ENCODE results near the gene RRAS2.

RRAS2 gene

DNA sequence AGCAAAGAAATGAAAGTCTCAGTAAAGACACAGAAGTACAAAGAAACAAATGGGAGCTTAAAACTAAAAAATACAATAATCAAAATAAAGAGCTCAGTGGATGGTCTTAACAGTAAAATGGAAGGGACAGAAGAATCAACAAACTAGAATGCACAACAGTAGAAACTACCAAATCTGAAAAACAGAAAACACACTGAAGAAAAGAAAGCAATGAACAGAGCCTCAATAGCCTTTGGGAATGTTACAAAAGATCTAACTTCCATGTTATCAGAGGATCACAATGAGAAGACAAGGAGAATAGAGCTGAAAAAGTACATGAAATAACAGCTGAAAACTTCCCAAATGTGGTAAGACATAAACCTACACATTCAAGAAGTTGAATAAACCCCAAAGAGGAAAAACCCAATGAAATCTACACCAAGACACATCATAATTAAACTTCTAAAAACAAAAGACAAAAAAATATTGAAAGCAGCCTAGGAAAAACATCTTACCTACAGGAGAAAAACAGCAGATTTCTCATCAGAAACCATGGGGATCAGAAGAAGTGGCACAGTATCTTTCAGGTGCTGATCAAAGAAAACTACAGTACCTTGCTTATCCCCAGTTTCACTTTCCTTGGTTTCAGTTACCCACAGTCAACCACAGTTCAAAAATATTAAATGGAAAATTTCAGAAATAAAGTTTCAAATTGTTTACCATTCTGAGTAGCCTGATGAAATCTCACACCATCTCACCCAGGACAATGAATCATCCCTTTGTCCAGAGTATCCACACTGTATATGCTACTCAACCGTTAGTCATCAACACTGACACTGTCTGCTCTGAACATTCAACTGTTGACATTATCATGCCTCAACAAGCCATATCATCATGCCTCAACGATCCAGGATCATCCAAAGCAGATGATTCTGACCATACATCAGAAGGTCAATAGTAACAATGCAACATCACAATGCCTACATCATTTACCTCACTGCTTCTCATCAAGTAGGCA lies 22.2 kb downstream of the RRAS2 start:
- no peak for DNase-seq (ENCODE audit: low read depth)

DNA sequence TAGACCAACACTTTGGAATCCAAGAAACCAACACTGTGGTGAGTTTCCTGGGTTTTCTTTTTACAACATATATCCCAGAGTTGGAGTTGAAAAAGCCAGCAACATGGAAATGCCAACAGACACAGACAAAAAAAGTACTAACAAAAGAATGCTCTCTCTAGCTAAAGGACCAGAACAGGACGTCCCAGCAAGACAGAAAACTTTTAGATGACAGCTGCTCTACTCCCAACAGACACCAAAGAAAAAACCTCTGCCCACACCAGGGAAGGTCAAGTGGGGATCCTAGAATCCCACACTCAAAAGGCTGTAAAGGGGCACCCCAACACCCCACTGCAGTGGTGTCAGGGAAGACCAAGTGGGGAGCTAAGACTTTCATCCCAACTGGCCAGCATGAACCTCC lies 23.3 kb downstream of the RRAS2 start:
- no peak for DNase-seq (ENCODE audit: low read depth)

- DNase-seq (ENCODE audit: low read depth), result no peak
These were observed 24.1 kb downstream of the RRAS2 start for GRCh38 chr11:14334893-14335292.

GRCh38 chr11:14334192-14334591 lies 24.8 kb downstream of the RRAS2 start:
- DNase-seq (ENCODE audit: low read depth), result no peak

DNA sequence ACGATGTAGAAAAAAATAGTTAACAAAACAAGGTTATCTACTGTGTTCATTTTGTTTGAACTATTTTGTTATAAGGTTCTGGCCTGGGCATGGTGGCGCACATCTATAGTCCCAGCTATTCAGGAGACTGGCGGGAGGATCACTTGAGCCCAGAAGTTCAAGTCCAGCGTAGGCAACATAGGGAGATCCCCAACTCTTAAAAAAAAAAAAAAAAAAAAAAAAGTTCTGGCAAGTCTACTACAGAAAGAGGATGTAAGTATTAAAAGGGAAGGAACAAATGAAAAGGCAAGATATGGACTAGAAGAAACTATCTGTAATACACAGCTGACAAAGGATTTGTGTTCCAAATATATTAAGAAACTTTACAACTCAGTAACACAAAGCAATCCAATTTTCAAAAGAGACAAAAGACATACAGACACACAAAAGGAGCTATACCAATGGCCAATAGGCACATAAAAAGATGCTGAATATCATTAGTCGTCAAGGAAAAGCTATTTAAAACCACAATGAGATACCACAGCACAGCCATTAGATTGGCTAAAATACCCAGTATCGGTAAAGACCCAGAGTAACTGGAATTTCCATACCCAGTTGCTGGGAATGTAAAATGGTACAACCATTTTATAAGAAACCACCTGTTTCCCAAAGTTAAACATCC lies 27.4 kb downstream of the RRAS2 start:
- DNase-seq (ENCODE audit: low read depth), result no peak

DNA sequence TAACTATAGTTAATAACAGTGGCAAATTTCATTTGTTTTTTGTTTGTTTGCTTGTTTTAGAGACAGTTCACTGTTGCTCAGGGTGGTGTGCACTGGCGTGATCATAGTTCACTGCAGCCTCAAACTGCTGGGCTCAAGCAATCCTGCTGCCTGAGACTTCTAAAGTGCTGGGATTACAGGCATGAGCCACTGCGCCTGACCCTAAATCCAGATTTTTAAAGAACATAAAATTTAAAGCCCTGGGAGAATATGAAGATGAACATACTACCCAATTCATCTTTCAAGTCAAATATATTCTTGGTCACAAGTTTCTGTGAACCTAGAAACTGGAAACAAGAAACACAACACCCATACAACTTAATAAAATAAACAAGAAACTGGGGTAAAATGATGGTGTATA lies 28.1 kb downstream of the RRAS2 start:
- DNase-seq (ENCODE audit: low read depth), result no peak

DNA sequence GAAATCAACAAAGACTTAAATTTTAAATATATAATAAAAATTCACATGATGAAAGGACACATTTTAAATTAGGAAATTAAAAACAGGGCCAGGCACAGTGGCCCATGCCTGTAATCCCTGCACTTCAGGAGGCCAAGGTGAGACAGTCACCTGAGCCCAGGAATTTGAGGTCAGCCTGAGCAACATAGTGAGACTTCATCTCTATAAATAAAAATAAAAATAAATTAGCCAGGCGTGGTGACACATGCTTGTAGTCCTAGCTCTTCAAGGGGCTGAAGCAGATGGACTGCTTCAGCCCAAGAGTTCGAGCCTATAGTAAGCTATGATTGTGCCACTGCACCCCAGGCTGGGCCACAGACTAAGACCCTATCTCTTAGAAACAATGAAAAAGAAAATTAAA lies 29.3 kb downstream of the RRAS2 start:
- DNase-seq (ENCODE audit: low read depth), result no peak

- no peak for DNase-seq (ENCODE audit: low read depth)
These were observed 31.9 kb downstream of the RRAS2 start for GRCh38 chr11:14327116-14327515.

GRCh38 chr11:14323118-14323676 lies 35.8 kb downstream of the RRAS2 start:
- DNase-seq (ENCODE audit: low read depth), result no peak

GRCh38 chr11:14322510-14322909 lies 36.5 kb downstream of the RRAS2 start:
- DNase-seq (ENCODE audit: low read depth), result no peak

- no peak for DNase-seq (ENCODE audit: low read depth)
These were observed 39.0 kb downstream of the RRAS2 start for GRCh38 chr11:14320020-14320419.

- no peak for DNase-seq (ENCODE audit: low read depth)
These were observed 40.4 kb downstream of the RRAS2 start for GRCh38 chr11:14318581-14318981.

DNA sequence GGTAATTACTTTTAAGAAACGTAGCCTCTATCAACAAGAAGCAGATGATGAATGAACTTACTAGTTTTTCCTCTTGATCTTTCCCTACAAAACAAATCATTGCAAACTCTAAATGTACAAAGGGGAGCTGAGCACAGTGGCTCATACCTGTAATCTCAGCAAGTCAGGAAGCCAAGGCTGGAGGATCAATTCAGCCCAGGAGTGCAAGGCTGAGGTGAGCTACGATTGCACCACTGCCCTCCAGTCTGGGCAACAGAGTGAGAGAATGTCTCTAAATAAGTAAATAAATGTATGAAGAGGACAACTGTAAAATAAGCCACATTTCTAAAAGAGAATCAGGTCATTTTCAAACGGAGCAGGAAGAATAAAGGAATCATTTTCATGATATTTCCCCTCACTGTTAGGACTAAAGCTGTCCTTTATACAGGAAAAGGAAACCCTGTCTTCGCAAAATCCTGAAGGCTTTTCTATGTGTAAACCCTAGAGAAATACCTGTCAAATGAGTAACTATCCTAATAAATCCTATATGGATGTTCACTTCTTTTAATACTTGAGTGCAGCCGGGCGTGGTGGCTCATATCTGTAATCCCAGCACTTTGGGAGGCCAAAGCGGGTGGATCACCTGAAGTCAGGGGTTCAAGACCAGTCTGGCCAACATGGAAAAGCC lies 41.2 kb downstream of the RRAS2 start:
- no peak for DNase-seq (ENCODE audit: low read depth)

GRCh38 chr11:14315130-14315529 lies 43.9 kb downstream of the RRAS2 start:
- no peak for DNase-seq (ENCODE audit: low read depth)

DNA sequence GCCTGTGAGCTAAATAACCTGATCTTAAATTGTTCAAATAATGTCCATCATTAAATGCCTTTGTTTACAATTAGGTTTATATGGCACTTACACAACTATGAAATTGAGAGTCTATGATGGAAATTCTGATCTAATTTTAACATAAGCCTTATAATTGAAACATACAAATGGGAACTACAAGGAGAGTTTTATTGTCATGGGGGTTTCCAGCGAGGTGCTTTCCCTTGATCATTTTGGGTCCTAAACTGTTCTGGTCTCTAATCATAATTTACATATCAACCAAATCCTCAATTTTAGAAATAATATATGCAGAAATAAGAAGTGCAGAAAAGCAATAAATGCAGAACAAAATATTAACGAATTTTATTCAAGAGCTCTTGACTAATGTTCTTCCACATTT lies 44.9 kb downstream of the RRAS2 start:
- DNase-seq (ENCODE audit: low read depth), result no peak

- DNase-seq (ENCODE audit: low read depth), result no peak
These were observed 46.1 kb downstream of the RRAS2 start for GRCh38 chr11:14312736-14313438.

GRCh38 chr11:14310679-14311078 lies 48.3 kb downstream of the RRAS2 start:
- DNase-seq (ENCODE audit: low read depth), result no peak

- DNase-seq (ENCODE audit: low read depth), result no peak
These were observed 49.4 kb downstream of the RRAS2 start for GRCh38 chr11:14309425-14310192.

DNA sequence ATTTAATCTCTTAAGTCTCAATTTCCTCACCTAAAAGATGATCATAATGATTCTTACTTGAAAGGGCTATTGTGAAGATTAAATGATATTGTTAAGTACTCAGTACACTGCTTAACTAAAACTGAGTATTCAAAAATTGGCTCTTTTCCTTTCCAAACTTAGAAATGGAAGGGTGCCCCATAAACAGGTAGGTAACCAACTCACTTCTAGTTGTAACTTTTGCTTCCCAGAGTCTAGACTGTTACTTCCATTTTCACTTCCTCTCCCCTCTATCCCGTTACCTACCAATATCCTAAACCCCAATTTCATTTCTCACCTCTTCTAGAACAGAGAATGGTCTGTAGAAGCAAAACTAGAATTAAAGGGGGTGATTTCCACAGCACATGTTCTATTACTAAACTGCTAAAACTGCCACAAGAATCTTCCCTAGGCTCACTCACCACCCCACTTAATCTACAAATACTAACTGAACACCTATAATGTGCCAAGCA lies 50.0 kb downstream of the RRAS2 start:
- no peak for DNase-seq (ENCODE audit: low read depth)

GRCh38 chr11:14308114-14308896 lies 50.7 kb downstream of the RRAS2 start:
- no peak for DNase-seq (ENCODE audit: low read depth)

Measured in activated T-cell treated with anti-CD3 and anti-CD28 coated beads for 1 hour (primary cell).